ENCODE data around the gene EIF4G2. TPM values are rescaled to one million over a fixed set of nuclear protein-coding genes. Genes with fewer than 3 reads are reported as not detected.

The EIF4G2 gene
- total RNA-seq, 1 experiment from 2014 or later, result 2,422 TPM

DNA sequence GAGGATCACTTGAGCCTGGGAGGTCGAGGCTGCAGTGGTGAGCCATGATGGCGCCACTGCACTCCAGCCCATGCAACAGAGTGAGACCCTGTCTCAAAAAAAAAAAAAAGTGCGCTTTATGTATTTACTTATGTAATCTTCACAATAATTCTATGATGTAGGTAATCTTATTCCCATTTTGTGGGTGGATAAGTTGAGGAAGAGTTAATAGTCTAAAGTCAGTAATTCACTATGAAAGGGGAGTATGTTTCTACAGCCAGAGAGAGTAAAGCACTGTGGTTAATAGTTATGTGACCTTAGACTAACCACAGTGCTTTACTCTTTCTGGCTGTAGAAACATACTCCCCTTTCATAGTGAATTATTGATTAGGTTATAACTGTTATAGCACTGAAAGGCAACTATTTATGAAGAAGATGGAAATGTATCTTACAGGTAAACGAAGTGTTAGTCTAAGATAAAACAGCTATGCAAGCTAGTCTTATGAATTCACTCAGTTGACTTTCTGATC is 45.8 kb downstream of the EIF4G2 start:
- H3K9me3 ChIP-seq (ENCODE audit: control insufficient read depth, insufficient read depth, low read depth, low read length), result no peaks in the 10 kb centered on the region
- no TSS peak for BruUV-seq (replicated peaks)
- no peak for ATAC-seq
- intact Hi-C loops (cut with micrococcal nuclease; ENCODE audit: unreplicated experiment) (no loop called here), in situ Hi-C loops (cut with HindIII; ENCODE audit: low pct_unique_long_range_greater_than_20kb, low sequenced_read_pairs) (no loop called here)
- TF ChIP-seq SIN3A (IDR thresholded peaks at IDR 0.05; ENCODE audit: borderline replicate concordance, insufficient read depth, low read depth, low read length), result no peak
- TF ChIP-seq POLR2AphosphoS5 (IDR thresholded peaks at IDR 0.05; ENCODE audit: low read depth, low read length), result no peak
- TF ChIP-seq, protein P1, sequence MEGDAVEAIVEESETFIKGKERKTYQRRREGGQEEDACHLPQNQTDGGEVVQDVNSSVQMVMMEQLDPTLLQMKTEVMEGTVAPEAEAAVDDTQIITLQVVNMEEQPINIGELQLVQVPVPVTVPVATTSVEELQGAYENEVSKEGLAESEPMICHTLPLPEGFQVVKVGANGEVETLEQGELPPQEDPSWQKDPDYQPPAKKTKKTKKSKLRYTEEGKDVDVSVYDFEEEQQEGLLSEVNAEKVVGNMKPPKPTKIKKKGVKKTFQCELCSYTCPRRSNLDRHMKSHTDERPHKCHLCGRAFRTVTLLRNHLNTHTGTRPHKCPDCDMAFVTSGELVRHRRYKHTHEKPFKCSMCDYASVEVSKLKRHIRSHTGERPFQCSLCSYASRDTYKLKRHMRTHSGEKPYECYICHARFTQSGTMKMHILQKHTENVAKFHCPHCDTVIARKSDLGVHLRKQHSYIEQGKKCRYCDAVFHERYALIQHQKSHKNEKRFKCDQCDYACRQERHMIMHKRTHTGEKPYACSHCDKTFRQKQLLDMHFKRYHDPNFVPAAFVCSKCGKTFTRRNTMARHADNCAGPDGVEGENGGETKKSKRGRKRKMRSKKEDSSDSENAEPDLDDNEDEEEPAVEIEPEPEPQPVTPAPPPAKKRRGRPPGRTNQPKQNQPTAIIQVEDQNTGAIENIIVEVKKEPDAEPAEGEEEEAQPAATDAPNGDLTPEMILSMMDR (IDR thresholded peaks at IDR 0.05), result no peak
- TF ChIP-seq TCF7L2 (IDR thresholded peaks at IDR 0.05; ENCODE audit: low read depth, low read length), result no peak
- TF ChIP-seq, protein P2, sequence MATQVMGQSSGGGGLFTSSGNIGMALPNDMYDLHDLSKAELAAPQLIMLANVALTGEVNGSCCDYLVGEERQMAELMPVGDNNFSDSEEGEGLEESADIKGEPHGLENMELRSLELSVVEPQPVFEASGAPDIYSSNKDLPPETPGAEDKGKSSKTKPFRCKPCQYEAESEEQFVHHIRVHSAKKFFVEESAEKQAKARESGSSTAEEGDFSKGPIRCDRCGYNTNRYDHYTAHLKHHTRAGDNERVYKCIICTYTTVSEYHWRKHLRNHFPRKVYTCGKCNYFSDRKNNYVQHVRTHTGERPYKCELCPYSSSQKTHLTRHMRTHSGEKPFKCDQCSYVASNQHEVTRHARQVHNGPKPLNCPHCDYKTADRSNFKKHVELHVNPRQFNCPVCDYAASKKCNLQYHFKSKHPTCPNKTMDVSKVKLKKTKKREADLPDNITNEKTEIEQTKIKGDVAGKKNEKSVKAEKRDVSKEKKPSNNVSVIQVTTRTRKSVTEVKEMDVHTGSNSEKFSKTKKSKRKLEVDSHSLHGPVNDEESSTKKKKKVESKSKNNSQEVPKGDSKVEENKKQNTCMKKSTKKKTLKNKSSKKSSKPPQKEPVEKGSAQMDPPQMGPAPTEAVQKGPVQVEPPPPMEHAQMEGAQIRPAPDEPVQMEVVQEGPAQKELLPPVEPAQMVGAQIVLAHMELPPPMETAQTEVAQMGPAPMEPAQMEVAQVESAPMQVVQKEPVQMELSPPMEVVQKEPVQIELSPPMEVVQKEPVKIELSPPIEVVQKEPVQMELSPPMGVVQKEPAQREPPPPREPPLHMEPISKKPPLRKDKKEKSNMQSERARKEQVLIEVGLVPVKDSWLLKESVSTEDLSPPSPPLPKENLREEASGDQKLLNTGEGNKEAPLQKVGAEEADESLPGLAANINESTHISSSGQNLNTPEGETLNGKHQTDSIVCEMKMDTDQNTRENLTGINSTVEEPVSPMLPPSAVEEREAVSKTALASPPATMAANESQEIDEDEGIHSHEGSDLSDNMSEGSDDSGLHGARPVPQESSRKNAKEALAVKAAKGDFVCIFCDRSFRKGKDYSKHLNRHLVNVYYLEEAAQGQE (IDR thresholded peaks at IDR 0.05; ENCODE audit: insufficient read depth in 1 of 2, low read depth in 2 of 2, low read length in 1 of 2), result no peak
- POLR2A ChIA-PET, result no interaction called here
- no peak overlapping the region for H3K27ac ChIP-seq (ENCODE audit: low read length)
- CTCF ChIA-PET, result no interaction called here
- DNase-seq (ENCODE audit: low read depth, low spot score), result no peak
- peaks cover 58% of the 10 kb centered on the region for H3K36me3 ChIP-seq (ENCODE audit: control insufficient read depth, insufficient read depth, low read length)
- H3K27me3 ChIP-seq (ENCODE audit: control insufficient read depth, insufficient read depth, low read length), result no peaks in the 10 kb centered on the region
- no peaks in the 10 kb centered on the region for H3K4me1 ChIP-seq (ENCODE audit: control insufficient read depth, insufficient read depth, low read length)
- no peak overlapping the region for H3K4me3 ChIP-seq (ENCODE audit: low read depth in 2 of 2, low read length in 2 of 2)

DNA sequence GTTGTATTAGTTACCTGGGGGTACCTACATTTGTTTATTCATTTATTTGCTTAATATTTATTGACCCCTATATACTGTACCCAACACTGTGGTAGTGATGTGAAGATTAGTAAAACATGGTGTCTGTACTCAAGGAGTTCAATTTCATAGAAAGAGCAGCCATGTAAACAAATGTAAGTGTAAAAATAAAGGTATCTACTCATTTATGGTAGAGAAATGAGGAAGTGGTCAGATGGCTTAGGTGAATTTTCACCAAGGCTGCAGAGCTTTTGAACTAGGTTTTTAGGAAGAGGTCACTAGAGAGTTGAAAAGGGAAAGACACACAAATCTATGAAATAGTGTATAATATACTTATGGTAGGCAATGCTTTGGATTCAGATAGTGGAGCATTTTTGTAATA is 46.5 kb downstream of the EIF4G2 start:
- Histone ChIP-seq H3K4me3 (ENCODE audit: low read depth in 2 of 2, low read length in 2 of 2) (no peak overlapping the region), H3K36me3 (ENCODE audit: control insufficient read depth, insufficient read depth, low read length) (peaks cover 61% of the 10 kb centered on the region), H3K27me3 (ENCODE audit: control insufficient read depth, insufficient read depth, low read length) (no peaks in the 10 kb centered on the region), H3K27ac (ENCODE audit: low read length) (no peak overlapping the region), H3K9me3 (ENCODE audit: control insufficient read depth, insufficient read depth, low read depth, low read length) (no peaks in the 10 kb centered on the region), H3K4me1 (ENCODE audit: control insufficient read depth, insufficient read depth, low read length) (no peaks in the 10 kb centered on the region)
- in situ Hi-C loops (cut with HindIII; ENCODE audit: low pct_unique_long_range_greater_than_20kb, low sequenced_read_pairs), result no loop called here
- ChIA-PET CTCF (no interaction called here), POLR2A (interaction anchor here (1.3 kb wide), 1 partner anchor 9 kb away, joined by 3 read pairs; no protein-coding TSS in a partner anchor)
- TF ChIP-seq, protein P1 (IDR thresholded peaks at IDR 0.05), result no peak
- no peak for TF ChIP-seq SIN3A (IDR thresholded peaks at IDR 0.05; ENCODE audit: borderline replicate concordance, insufficient read depth, low read depth, low read length)
- no peak for TF ChIP-seq POLR2AphosphoS5 (IDR thresholded peaks at IDR 0.05; ENCODE audit: low read depth, low read length)
- TF ChIP-seq TCF7L2 (IDR thresholded peaks at IDR 0.05; ENCODE audit: low read depth, low read length), result no peak
- TF ChIP-seq, protein P2 (IDR thresholded peaks at IDR 0.05; ENCODE audit: insufficient read depth in 1 of 2, low read depth in 2 of 2, low read length in 1 of 2), result no peak
- no peak for ATAC-seq
- BruUV-seq (replicated peaks), result no TSS peak
- no peak for DNase-seq (ENCODE audit: low read depth, low spot score)
- intact Hi-C loops (cut with micrococcal nuclease; ENCODE audit: unreplicated experiment), result no loop called here

Data from Panc1 (cell line).